ENCODE measurements around the gene ITGA8. TPM values are rescaled to one million over a fixed set of nuclear protein-coding genes. Genes with fewer than 3 reads are reported as not detected.

ITGA8 gene
- total and polyA plus RNA-seq, 9 of the 15 experiments (the other 6 are each of a cell fraction or from before 2014, with no cell fraction given) = 0.01 to 0.07 (median 0.04) TPM; not detected in 5

DNA sequence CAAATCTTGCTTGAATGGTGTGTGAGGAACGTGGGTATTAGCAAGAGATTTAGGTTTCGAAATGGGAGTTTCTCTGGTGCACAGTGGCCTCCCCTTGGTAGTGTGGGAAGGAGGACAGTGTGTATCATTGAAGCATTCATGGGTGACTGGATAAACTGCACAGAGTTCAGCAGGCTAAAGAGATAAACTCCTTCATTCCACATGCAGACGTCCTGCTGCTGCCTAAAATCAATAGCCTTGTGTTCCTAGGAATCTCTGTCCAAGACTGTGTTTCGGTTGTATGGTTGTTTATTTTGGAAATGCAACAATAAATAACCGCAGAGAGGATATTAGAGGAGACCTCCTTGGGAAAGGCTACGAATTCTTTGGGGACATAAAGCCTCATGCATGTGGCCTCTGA, 247.7 kb downstream of the ITGA8 start:
- no peaks in the 10 kb centered on the region for H4K20me1 ChIP-seq (replicated peaks; ENCODE audit: control insufficient read depth, insufficient read depth, low read length)
- no peak overlapping the region for H3K9ac ChIP-seq (ENCODE audit: insufficient read depth in 1 of 2, low read depth in 2 of 2, low read length in 2 of 2)
- no peak overlapping the region for H3K27ac ChIP-seq (ENCODE audit: extremely low read depth, low read depth, low read length)
- no peak overlapping the region for H3K4me2 ChIP-seq (ENCODE audit: insufficient read depth, low read length)
- CTCF ChIA-PET (ENCODE audit: low intra/inter-chr PET ratio) = no interaction called here
- peak overlapping the region; percentile 22; the same call in 1 of the 2 replicates for H2AFZ ChIP-seq (ENCODE audit: low read depth, low read length)
- H3K4me1 ChIP-seq (replicated peaks in 1 of 2; ENCODE audit: control insufficient read depth in 2 of 2, insufficient read depth in 2 of 2, low read length in 2 of 2) = peaks cover 0 to 4% of the 10 kb centered on the region in 2 experiments; a peak in 4 of 5 replicates
- POLR2A ChIA-PET = no interaction called here
- H3K27me3 ChIP-seq (ENCODE audit: control insufficient read depth in 2 of 2, insufficient read depth in 2 of 2, low read length in 2 of 2) = no peaks in the 10 kb centered on the region
- no peak overlapping the region for H3K4me3 ChIP-seq
- intact Hi-C loops (cut with micrococcal nuclease) = no loop called here
- WGBS (ENCODE audit: insufficient coverage, low coverage, missing lambda C conversion rate) = 16% methylated on average over 6 of the region's 6 CpGs
- H3K9me1 ChIP-seq (ENCODE audit: control insufficient read depth, insufficient read depth, low read length) = no peaks in the 10 kb centered on the region
- no peaks in the 10 kb centered on the region for H3K36me3 ChIP-seq (ENCODE audit: control insufficient read depth, insufficient read depth, low read length)
- no peak for FAIRE-seq
- in situ Hi-C loops (cut with MboI) = no loop called here
- no peak for TF ChIP-seq KLF1 (tag; IDR thresholded peaks at IDR 0.05)
- peak; percentile 37; the same call in 1 of the 2 replicates for TF ChIP-seq CBFA2T3 (IDR thresholded peaks at IDR 0.05)
- TF ChIP-seq ZNF699 (CRISPR knock-in tag; IDR thresholded peaks at IDR 0.05; ENCODE audit: insufficient replicate concordance) = no peak
- TF ChIP-seq THAP7 (CRISPR knock-in tag; IDR thresholded peaks at IDR 0.05) = no peak
- TF ChIP-seq ATF1 (CRISPR knock-in tag; IDR thresholded peaks at IDR 0.05) = no peak
- TF ChIP-seq ATF1 (tag; IDR thresholded peaks at IDR 0.05) = no peak
- TF ChIP-seq, protein P1, sequence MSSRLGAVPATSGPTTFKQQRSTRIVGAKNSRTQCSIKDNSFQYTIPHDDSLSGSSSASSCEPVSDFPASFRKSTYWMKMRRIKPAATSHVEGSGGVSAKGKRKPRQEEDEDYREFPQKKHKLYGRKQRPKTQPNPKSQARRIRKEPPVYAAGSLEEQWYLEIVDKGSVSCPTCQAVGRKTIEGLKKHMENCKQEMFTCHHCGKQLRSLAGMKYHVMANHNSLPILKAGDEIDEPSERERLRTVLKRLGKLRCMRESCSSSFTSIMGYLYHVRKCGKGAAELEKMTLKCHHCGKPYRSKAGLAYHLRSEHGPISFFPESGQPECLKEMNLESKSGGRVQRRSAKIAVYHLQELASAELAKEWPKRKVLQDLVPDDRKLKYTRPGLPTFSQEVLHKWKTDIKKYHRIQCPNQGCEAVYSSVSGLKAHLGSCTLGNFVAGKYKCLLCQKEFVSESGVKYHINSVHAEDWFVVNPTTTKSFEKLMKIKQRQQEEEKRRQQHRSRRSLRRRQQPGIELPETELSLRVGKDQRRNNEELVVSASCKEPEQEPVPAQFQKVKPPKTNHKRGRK (tag; IDR thresholded peaks at IDR 0.05) = no peak
- no peak for TF ChIP-seq ZNF444 (CRISPR knock-in tag; IDR thresholded peaks at IDR 0.05)
- TF ChIP-seq ELK3 (CRISPR knock-in tag; IDR thresholded peaks at IDR 0.05) = no peak
- DNase-seq (ENCODE audit: extremely low read depth in 1 of 4, low spot score in 3 of 4) = no peak
- no peak; the same call in 2 of the 3 replicates for ATAC-seq
- no peaks in the 10 kb centered on the region for H3K79me2 ChIP-seq (ENCODE audit: control insufficient read depth, insufficient read depth, low read length)
- BruUV-seq (replicated peaks) = no TSS peak
- H3K9me3 ChIP-seq (replicated peaks; ENCODE audit: control insufficient read depth, insufficient read depth, low read depth, low read length) = no peaks in the 10 kb centered on the region
